GM19395 (cell line): ENCODE results near the gene PRDX3.

Experiments used
- ATAC-seq: cut with Tn5 transposase; IDR thresholded peaks from one replicate; pipeline ENCODE4 v1.9.1; 2021; ENCODE audit warnings: mild to moderate bottlenecking, moderate library complexity; ENCODE audit not compliant: unreplicated experiment

The PRDX3 gene

DNA sequence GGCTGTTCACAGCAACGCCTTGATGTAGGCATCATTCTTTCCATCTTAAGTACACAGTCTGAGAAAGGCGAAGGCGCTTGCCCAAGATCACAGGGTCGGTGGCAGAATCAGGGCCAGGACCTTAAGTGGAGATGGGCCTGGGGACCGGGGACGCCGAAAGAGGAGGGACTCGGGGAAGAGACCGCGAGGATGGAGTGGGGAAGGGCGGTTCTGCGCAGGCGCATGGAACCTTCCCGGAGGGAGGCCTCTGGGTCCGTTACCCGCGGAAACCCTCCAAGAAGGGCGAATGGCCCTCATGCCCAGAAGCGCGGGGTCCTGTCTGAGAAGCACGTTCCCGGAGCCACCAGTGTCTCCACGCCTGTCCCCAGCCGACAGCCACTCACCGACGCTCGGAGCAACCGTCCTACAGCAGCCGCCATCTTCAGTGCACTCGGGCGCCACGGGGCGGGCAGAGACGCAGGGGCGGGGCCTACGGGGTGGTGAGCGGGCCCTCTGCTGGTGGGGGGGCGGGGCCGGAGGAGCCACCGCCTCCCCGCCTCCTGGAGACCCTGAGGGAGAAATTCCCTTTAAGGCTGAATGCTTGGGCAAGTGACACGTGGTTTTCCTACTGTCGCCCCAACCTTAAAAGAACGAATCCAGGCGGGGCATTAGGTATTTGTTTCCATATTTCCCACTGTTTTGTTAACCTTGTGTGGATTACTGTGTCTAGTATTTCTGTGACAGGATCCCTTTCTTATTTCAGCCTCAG, at the start of gene PRDX3:
Gene PRDX3 (minus strand): TSS at position 441 of the 748 bp plus-strand sequence. CDS start 22 bp downstream, at position 419.
- ATAC-seq, result peak; percentile 92

DNA sequence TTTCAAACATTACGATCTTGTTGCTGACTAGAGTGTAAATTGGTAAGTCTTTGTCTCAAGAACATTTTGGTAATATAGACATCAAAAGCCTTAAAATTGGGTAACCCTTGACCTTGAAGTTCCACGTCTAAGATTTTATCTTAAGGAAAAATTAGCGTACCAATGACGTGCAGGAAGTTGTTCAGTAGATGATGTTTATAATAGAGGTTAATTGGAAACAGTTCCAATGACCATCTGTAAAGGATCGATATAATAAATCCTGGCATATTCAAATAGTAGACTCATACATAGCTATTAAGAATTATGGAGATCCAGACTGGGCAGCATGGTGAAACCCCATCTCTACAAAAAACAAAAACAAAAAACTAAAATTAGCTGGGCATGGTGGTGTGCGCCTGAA, 49.2 kb upstream of the PRDX3 start:
- ATAC-seq, result no peak

DNA sequence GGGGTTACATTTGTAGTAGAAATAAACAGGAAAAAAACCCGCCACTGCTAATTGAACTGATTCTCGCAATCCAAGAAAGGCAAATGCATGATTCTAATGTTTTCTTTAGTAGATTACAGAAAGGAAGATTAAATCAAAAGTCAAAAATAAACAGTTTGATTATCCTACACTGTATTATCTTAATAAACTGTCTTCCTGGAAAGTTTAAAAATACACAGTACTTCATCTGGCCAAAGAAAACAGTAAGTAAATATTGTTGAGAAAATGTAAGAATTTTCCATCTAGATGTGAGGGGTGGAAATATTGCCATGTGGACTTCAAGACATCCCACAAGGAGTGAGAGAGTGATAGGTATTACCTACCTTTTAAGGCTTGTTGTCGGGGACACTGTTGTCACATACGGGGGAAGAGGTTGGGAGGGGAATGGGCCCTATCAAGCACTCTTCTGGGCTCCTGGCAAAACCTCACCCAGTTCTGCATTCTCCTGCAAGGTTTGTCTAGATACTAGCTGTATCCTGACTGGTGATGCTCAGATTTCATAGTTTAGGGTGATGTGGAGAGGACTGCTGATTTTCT, 46.6 kb upstream of the PRDX3 start:
- ATAC-seq, result no peak

DNA sequence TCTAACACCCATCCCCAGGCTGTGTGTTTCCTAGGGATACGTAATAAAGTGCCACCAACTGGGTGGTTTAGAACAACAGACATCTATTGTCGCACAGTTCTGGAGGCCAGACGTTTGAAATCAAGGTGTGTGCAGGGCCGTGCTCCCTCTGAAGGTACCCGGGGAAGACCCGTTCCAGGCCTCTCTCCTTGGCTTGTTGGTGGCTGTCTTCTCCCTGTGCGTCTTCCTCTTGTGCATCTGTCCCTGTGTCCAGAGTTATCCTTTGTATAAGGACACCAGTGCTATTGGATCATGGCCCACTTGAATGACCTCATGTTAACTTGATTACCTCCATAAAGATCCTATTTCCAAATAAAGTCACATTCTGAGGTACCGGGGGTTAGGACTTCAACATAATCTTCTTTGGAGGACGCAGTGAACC, 44.4 kb upstream of the PRDX3 start:
- no peak for ATAC-seq

DNA sequence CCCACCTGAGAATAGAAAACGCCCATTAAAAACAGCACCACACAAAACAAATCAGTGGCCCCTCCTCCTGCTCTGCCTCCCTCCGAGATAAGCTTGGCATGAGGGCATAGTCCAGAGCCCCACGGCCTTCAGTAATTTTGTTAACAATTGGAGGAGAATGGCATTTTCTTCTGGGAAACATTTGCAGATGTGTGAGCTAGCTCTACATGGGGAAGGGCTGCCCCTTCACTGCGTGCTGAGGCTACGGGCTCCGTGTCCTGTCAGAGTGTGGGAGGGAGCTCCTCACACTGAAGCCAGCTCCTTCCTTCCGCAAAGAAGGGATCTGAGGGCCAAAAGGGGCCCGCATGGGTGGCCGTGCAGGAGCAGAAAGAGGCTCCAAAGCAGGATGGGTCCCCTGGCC, 43.9 kb upstream of the PRDX3 start:
- ATAC-seq, result no peak

DNA sequence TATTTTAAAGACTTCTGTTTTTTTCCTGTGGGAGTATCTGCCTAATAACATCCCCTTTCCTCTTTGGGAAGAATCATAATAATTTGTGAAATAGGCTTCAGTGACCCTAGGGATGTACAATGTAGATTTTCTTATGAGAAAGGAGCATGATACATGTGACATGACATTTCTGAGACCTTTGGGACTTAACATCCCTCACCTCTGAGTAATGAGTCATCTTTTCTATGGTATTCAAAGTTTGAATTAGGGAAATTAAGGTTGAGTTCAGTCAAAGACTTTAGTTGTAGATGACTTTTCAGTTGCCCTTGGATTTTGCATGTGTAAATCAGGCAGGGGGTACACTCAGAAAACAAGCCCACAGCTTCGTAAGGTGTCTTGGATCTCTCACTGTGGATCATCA, 43.1 kb upstream of the PRDX3 start:
- no peak for ATAC-seq

DNA sequence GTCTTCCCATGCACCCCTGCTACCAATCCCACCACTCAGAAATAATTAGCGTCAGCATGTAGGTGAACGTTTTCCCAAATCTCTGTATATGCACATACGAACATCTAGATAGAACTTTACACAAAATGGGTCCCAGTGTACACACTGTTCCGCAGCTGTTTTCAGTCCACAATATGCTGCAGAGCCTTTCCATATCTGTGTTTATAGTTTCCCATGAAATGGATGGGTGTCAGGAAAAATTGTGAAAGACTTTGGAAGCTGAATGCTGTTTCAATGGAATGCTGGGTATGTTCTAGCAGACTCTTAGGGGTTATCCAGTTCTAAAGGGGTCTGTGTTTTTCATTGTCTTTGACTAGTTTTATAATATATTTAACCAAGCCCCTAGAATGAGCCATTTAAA, 42.6 kb upstream of the PRDX3 start:
- ATAC-seq, result no peak

DNA sequence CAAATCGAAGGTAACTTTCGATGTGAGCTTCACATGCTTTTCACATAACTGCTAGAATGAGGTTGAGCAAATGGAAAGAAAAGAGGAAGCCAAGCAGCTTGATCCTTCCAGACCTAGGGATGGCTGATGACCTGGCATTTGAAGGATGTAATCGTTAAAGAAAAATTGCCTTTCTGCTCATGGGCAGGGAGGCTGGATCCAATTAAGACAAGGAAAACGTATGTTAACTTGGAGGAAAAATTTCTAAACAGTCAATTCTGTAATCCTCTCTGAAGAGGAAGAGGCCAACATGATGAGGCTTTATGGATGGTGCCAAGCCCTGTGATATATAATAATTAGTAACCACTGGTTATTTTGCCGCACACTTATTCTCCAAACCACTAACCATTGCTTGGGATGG, 41.3 kb upstream of the PRDX3 start:
- no peak for ATAC-seq

DNA sequence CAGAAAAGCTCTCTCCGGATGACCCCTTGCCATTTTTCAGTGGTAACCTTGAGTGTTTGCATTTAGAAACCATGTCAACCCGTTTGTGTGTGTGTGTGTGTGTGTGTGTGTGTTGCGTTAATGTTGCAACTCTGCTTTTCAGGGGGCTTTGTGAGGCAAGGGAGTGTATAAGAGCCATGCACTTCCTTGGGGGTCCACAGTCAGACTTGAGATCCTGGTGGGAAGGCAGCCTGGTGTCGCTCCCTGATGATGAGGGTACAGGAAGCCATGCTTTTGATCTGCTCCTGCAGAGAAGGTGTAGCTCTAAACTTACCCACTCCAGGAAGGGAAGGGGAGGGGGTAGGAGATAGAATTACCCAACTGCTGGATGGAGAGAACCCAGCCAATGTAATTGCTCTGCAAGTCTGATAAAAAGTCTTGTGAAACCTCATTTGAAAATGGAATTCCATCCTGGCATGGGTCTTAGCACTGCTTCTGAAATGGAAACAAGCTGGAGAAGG, 39.4 kb upstream of the PRDX3 start:
- ATAC-seq, result no peak

DNA sequence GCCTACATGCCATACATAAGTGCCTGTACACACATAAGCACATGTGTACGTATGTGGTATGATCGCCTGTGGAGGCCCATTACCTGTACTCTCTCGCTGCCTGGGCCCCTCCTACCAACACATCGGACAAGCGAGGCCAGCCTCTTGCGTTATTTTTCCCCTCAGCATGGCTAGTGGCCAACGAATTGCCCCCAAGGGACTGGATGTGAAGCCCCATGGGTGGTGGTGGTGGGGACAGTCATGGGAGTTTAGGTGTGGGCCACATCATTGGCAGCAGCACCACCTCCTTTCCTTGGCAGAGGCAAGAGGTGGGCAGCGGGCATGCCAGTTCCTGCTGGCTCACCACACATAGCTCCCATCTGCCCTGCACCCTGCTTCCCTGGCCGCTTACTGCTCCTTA, 38.8 kb upstream of the PRDX3 start:
- no peak for ATAC-seq

DNA sequence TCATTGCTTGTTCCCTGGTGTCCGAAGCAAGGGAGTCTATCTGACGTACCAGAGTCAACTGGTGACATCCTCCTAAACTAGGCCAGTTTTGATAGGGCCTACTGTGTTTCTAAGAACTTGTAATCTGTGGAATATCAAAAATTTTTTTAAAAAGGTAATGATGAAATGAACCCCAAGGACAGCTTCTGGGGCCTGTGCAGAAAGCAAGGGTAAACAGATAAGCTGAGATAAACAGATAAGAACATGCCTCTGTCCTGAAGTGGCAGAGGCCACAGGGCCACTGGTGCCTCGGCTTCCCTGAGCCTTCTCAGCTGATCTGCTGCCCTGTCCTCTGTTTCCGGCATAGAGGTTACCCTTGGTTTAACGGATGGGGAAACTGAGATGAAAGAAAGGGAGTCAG, 37.5 kb upstream of the PRDX3 start:
- no peak for ATAC-seq

DNA sequence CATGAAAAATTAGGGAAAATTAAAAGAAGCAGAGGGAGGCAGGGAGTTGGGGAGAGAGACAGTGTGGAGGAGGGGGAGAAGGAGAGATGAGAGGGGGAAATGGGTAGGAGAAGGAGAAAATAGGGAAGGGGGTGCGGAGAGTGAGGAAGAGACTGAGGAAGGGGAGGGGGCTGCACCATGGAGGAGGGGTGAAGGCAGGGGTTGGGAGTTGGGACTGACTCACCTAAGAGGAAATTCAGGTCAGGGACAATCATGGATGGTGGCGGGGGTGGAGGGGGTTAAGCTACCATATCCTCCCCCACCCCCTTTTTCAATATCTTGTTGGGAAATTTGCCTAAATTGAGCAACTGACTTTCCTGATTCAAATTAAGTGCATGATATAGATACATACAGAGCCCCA, 36.8 kb upstream of the PRDX3 start:
- no peak for ATAC-seq

DNA sequence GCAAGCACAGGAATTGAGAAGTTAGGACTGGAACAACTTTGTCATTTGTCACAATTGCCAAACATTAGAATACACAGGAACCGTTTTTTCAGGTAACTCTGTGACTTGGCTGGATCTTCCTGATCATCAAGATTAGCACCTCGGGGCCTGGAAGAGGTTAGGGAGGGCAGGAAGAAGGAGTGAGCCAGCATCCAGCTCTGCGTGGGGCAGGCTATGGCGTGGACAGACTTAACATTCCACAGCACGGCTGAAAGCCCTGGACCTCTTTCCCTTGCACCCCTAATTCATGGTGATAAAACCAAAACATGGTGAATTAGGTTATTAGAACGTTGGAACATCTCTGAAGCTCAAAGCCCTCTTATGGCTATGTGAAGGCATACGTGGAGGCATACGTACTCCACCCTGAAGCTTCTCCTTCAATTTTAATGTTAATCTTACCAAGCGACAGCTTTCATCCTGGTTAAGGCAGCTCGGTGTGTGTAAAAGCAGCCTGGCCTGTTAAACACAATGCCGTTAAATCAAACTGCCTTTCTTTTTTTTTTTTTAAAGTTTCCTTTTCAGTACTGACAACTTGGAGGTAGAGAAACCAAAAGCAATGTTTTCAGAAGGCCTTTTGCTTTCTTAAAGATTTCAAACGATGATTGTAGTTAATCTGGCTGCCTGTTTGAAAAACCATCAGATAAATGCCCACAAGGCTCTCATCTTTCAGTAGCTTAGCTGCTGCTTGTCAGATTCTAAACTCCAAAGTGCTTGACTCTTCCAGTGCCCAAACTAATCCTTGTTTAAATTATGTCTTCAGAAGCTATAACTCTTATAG, 33.2 kb upstream of the PRDX3 start:
- peak; percentile 25 for ATAC-seq

DNA sequence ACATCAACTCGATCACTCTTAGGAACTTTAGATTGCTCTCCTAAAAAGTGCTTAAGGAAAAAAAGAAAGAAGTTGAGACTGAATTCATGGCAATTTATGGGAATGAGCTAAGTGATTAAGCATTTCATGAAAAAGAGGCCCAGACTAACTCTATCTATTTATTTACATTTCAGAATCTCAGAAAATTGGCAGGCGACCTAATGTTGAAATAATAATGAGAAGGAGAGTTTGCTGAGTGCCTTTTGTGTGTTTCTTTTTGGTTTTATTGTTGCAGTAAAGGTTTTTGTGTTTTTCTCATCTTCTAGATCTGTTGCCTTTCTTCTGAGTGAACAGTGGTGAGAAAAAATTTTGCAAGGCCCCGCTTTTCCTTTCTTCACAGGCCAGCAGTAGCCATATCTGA, 32.6 kb upstream of the PRDX3 start:
- no peak for ATAC-seq

DNA sequence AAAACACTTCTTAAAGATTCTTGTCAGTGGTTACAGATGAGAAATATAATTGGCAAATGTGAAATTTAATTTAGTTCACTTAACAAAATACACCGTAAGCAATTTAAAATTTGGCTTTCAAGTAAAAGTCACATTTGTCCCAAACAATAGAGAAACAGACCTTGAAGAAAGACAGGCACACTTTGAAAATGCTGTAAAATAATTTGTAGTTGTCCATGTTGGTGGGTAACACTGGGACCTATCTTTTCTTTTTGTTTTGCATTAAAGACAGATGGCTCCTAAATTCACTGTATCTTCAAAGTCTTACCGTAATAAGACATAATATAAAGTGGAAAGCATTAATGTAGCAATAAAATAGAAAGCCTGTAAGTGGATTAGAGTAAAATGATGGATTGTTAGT, 32.0 kb upstream of the PRDX3 start:
- no peak for ATAC-seq

DNA sequence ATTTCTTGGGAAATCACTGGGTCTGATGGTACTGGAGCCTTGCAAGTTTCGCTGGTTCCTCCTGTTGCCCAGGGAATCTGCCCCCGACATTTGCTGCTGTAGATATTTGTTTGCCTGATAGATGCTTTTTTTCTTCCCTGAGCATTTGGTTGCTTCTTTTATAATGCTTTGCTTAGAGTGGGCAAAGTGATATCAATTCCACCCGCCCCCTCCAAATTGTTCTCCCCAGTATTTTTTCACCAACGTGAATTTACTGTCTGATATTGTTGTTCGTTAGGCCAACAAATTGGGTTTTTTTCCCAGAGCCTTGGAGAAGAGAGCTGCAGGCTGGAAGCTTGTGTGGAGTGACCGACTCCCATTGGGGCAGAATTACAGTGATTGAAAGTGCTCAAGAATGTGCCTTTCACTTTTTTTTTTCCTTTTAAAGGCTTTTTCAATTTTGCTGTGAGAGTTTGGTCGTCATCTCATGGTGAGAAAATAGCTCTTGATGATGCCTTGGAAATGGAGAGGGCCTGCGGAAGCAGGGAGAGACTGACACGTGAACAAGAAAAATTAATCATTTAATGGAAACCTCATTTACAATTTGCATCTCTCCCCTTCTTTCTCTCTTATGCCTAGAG, 31.2 kb upstream of the PRDX3 start:
- ATAC-seq, result no peak

DNA sequence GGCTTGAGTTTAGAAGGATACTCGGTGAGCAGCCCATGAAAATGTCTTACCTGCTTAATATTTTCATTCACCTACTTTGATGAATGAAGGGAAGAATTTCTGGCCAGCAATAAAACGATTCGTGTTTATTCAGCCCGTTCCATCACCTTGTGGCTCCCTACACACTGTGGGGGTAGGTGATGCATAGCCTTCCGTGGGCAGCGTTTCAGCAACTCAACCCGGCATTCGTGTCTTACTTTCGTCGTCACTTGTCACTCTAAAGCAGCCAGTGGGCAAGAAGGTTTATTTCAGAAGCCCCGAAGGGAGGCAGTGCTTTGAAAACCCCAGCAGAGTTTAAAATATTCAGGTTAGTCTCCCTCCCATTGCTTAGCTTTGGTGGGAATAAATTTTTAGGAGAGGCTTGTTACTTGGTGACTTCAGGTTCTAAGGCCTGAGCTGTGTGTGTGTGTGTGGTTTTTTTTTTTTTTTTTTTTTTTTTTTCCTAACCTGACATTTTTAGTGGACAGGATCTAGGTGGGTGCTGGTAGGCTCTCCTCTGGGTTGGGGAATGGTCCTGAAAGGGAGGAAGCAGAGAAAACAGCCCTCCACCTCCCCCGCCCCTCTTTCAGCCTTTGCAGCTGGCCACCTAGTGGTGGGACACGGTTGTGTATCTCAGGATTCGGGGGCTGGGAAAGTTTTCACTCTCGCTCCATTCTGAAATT, 30.6 kb upstream of the PRDX3 start:
- no peak for ATAC-seq

DNA sequence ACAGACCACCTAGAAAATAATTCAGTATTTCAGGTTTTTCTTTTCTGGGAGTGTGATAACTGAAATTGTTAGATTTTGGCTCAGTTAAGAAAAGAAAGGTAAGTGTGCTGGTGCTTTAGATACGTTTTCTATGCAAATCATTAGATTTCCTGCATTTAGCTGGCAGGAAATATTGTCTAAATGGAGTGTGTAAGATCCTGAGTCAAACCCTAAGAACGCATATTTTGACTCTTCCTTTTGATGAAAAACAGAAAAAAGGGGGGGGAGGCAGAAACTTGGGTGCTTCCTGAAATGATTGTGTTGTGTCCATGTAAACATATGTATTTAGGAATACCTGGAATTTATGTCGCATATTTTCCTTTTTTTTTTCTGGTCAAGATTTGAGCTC, 29.9 kb upstream of the PRDX3 start:
- ATAC-seq, result no peak

DNA sequence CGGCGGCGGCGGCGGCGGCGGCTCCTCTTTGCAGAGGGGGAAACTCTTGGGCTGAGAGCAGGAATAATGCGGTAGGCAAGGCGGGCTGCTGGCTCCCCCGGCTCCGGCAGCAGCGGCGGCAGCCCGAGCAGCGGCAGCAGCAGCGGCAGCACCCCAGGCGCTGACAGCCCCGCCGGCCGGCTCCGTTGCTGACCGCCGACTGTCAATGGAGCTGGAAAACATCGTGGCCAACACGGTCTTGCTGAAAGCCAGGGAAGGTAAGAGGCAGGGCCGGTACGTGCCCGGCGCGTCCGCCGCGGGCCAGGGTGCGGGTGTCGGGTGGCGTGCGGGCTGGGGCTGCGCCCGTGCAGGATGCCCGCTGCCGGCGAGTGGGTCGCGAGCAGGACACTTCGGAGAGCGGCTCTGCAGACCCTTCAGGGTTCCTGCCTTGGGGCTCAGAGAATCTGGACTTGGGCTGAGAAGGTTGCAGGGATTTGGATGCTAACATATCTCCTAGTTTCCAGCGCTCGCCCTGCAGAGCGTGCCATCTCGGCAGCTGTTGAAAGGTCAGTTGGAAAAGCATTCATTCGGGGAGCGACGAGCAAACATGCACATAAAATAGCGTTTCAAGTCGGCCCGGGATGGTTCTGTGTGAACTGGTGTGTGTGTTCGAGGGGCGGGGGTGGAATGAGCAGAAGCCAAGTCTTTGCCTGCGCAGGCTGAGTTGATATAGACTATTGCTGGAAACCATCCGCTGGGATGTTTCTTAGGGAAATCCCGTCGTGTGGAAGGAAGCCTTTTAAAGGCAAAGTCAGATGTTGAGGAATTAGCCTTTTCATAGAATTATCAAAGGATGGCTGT, 29.3 kb upstream of the PRDX3 start:
- ATAC-seq, result peak; percentile 11

DNA sequence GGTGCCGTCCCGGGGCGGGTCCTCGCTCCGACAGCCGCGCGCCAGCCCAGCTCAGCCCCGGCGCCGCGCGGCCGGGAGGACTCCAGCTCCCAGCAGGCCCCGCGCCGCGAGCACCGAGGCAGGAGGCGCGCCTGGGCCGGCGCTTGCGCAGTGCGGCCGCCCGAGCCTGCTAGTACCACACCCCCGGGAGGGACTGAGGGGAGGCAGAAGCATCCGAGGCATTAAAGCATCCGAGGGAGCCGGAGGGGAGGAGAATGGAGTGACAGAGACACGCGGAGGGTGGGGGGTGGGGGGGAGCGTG, 28.7 kb upstream of the PRDX3 start, which contains the start of gene GRK5:
Gene GRK5 (plus strand): TSS at position 206 of the 301 bp plus-strand sequence. CDS start 347 bp downstream, outside the sequence.
- ATAC-seq, result peak; percentile 64
